Activated CD4-positive, alpha-beta T cell treated with anti-CD3 and anti-CD28 coated beads, Interleukin-10, Interleukin-2, amounts not matched to agents 100 ng/mL and 50 ng/mL, durations not matched to agents 16 hours and 8 hours (primary cell): Measurements from ENCODE around the gene FNDC11.

Source experiments
- DNase-seq: peaks from one replicate; pipeline ENCODE4 v3.0.0-alpha.2; 2020

Gene FNDC11

DNA sequence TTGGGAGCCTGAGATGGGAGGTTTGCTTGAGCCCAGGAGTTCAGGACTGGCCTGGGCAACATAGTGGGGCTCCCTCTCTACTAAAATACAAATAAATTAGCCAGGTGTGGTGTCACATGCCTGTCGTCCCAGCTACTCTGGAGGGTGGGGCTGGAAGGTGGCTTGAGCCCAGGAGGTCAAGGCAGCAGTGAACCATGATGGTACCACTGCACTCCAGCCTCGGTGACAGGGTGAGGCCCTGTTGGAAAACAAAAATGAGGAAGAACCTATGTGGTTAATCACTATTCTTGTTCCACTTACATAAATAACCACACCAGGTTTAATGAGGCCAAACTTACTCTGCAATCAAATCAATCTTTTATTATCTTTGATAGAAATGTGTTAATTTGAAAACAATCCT is 28.0 kb upstream of the FNDC11 start:
- no peak for DNase-seq

DNA sequence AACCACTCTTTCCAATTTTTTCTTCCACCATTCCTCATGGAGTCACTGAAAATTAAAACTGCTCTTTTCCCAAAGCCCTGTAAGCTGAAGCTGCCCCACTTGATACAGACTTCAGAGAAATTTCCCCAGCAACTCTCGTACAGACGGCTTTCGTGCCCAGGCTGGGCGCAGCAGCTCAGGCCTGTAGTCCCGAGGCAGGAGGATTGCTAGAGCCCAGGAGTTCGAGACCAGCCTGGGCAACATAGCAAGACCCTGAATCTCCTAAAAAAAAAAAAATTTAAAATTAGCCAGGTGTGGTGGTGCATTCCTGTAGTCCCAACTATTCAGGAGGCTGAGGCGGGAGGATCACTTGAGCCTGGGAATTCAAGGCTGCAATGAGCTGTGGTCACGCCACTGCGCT is 26.8 kb upstream of the FNDC11 start:
- DNase-seq: no peak

DNA sequence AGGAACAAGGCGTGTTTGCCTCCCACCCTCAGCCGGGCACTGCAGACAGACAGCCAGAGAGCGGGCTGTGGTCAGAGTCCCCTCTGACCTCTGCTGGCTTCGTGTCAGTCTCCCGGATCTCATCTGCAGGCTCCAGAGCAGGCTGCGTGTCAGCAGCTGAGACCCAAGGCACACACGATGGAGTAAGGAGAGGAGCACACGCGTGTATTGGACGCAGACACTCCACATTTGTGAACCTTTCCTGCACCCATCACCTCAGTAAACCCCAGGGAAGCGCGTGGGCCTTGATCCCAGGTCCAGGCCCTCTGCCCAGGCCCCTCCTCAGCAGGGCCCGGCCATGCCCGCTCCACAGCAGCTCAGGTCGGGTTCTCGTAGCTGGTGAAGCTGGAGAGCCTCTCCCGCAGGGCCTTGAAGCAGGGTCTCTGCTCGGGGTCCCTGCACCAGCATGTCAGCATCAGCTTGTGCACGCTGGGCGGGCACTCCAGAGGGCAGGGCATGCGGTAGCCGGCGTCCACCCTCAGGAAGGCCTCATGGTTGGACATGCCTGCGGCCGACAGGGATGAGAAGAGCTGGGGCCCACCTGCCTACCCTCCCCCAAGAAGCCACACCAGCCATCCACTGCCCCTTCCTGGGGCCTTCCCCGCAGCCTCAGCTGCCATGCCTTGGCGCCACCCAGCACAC is 24.6 kb upstream of the FNDC11 start:
- DNase-seq: no peak

DNA sequence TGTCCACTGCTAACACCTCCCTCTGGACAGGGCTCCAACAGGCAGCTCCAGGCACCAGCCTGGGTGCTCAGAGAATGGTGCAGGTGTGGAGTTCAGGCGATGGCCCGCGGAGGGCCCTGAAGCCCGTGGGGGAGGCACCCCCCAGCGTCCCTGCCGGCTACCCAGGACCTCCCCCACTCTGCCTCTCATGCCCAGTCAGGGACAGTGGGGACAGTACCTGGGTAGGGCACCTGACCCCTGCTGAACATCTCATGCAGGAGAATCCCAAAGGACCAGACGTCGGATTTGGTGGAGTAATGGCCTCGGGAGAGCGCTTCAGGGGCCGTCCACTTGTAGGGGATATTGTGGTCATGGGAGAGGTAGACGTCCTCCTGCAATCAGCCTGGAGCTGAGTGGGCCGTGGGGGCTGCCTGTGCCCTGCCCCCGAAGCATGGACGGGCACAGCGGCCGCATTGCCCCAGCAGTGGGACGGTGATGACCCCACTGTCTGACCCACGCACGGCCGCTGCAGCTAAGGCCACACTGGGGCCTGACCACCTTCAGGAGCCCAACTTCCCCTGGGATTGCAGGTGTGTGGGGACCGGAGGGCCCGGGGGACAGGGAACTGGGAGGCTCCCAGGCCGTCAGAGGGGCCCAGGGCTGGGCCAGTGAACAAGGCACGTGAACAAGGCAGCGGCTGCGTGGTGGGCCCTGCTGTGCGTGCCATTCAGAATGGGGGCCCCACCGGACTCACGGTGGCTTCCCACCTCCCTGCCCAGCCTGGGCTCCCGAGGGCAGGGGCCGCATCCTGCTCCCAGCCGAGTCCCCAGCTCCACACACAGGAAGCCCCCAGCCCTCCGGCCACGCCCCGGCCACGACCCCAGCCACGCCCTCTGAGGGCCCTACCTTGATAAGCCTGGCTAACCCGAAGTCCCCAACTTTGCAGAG is 23.8 kb upstream of the FNDC11 start:
- DNase-seq: no peak

DNA sequence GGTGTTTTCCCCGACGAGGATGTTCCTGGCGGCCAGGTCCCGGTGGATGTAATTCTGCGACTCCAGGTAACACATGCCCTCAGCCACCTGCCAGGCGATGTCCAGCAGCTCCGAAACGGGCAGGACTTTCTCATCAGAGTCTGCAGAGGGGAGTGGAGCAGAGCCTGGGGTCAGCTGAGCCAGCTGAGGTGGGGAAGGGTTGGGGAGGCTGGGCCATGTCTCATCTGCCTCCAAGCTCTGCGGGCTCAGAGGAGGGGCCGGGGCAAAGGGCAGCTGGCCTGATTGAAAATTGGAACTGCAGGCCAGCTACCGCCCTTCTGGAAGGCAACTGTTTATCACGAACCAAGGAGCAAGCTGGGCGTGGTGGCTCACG is 23.2 kb upstream of the FNDC11 start:
- no peak for DNase-seq

DNA sequence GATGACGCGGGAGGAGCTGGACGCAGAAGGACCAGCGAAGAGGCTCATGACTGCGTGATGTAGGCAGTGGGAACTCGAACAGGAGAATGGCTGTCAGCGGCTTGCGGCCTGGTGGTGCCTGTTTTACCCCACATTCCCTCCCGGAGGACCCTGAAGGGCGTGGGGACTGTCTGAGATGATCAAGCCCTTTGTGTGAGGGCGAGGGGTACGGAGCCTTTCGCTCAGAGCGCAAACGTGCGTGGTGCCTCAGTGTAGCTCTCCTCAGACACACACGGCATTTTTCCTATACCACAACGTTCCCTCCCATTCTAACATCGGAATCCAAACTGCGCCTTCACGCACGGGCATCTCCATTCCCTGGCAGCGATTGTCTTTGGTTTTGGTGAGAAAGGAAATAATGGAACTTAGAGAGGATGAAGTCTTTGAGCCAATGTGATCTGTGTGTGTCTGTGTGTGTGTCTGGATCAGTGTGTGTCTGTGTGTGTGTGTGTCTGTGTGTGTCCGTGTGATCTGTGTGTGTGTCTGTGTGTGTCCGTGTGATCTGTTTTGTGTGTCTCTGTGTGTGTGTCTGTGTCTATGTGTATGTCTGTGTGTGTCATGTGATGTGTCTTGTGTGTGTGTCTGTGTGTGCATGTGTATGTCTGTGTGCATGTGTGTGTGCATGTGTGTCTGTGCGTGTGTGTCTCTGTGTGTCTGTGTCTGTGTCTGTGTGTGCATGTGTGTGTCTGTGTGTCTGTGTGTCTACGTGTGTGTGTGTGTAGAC is 22.1 kb upstream of the FNDC11 start:
- DNase-seq: no peak

DNA sequence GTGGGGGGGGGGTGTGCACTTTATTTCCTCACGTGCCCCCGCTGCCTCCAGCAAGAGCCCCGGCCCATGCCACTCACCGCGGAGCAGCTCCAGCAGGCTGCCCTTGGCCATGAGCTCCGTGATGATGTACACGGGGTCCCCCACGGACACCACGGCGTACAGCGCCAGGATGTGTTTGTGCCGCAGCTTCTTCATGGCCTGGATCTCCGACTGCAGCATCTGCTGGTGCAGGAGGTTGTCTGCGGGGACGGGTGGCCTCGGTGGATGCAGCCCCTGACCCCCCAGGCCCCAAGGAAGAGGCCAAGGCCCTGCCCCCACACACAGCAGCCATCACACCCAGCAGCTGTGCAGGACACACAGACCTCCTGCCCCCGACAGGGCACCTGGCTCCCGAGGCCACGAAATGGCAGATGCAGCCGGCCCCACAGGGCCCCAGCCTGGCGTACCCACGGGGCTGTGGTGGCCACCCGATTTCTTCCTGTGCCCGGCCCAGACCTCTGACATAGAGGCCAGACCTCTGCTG is 21.4 kb upstream of the FNDC11 start:
- no peak for DNase-seq

DNA sequence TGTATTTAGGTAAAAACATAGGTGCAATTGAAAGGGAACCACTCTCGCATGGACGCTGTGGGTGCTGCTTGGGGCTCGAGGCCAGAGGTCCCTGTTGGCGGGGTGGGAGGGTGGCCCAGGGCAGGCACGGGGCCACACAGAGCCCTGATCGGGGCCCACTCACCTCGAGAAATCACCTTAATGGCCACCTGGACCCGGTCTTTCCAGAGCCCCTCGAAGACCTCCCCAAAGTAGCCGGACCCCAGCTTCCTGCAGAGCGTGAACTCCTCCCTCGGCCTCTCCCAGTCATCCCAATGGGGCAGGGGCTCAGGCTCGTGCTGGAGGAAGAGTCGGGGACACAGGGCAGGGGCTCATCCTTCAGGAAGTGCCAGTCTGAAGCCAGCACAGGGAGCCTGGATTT is 20.6 kb upstream of the FNDC11 start:
- DNase-seq: no peak

DNA sequence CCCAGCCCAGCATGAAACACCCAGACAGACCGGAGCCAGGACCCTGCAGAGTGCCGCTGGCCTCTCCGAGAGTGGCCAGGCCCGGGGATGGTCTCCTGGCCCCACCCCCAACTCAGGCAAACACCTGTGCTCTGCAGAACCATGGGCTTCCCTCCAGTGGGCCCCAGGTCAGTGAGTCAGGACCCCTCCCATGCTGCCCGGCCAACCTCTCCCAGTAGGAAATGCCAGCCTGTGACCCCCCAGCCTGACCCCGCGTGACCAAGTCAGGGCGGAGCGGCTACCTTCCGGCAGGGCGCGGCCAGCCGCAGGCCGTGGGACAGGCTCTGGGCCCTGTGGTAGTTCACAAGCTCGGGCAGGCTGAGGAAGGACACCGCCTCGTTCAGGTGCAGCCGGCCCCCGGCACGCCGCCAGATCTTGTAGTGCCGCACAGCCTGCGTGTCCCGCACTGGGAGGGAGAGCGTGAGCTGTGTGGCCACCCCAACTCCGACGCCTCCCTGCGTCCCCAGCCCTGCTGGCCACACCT is 20.0 kb upstream of the FNDC11 start:
- DNase-seq: no peak

DNA sequence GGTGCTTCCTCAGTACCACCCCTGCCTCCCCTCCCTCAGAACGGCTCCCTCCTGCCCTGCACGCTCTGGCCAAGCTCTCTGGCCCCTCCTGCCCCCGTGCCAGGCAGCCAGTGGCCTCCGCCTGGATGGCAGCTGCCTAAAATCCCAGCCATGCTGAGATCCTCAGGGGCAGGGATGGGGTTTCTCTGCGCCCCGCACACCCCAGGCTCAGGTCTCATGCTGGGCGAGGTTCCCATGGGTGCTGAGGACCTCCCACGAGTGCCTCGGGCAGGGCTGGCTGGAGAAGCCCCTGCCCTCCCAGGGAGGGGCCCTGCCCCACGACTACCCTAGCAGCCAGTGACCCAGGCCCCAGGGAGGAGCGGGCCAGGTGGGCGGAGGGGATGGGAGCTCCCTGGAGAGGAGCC is 19.5 kb upstream of the FNDC11 start:
- no peak for DNase-seq

DNA sequence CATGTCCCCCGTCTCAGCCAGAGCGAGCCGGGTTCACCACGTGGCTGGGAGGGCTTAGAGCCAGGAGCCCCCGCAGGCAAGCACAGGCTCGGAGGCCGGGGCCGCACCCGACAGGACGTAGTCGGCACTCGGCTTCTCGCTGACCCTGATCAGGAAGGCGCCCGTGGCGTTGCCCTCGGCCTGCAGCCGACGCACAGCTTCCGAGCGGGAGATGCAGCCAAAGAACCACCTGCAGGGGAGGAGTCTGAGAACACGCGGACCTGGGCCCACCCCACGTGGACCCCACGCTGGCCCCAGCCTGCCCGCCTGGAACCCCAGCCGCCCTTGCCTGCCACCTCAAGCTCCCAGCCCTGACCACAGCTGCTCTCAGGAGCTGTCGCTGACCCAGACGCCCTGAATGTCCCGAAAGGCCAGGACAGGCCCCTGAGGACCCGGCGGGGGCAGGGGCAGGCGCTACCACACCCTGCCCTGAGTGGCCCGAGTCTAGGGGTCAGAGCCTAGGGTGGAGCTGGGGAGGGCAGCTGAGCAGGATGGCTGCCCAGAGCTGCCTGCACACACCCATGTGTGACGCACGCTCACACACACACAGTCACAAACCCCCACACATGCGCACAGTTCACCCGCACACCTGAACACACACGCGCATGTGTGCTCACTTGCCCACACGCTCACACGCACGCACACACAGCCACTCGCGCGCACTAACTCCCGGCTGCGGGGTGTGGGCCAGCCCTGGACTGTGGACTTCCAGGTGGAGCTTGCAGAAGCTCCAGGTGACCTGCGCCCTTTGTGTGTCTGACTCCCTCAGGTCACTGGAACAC is 18.9 kb upstream of the FNDC11 start:
- no peak for DNase-seq

DNA sequence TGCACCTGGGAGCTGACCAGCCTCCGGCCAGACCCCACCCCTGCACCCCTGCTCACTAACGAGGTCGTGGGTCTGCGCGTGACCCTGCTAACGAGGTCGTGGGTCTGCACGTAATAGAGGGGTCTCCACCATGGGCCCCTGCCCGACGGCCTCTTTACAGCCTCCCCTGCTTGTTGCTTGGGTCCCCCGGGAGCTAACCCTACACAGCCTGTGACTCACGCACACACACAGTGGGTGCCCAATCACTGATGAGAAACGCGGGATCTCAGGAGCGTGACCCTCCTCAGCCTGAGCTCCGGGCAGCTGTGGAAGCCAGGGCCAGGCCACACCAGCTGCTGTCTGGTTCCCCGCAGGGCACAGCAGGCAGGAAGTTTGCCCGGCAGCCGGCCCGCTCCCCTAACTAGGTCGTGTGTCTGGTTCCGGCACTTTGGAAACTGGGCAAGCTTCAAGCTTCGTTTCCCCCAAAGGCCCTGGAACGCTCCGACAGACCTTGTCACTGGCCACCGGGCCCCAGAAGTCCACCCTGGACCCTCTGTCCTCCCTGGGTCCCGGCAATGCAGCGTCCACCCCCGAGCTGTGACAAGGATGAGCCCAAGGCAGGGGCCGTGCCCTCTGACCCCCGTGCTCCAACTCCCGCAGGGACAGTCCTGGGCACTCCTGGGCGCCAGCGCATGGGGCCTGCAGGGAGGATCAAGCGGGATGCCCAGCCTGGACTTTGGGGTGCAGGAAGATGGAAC is 17.6 kb upstream of the FNDC11 start:
- no peak for DNase-seq

DNA sequence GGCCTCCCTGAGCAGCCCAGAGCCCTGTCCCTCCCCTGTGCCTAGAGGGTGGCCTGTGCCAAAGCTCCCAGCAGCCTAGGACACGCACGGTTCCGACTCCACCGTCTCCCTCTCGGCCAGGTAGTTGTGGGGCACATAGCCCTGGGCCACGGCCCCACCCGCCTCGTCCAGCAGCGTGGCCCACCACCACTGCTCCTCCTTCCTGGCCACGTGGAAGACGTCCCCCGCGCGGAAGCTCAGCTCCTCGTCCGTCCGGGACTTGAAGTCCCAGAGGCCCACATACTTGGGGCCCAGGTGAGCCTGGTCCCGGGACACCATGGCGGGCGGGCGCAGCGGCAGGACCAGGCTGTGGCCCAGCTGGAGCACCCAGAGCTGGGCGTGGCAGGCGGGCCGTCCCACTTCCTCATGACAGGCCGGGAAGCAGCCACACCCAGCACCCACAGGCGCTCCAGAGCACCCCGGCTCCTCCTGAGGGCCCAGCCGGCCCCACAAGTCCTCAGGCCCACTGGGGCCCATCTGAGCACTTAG is 16.9 kb upstream of the FNDC11 start, which contains the start of gene PTK6:
Gene PTK6, minus strand, starts transcription at position 380 of the 528 bp plus-strand sequence. Its CDS starts 62 bp downstream, at position 318.
- DNase-seq: peak; percentile 62

DNA sequence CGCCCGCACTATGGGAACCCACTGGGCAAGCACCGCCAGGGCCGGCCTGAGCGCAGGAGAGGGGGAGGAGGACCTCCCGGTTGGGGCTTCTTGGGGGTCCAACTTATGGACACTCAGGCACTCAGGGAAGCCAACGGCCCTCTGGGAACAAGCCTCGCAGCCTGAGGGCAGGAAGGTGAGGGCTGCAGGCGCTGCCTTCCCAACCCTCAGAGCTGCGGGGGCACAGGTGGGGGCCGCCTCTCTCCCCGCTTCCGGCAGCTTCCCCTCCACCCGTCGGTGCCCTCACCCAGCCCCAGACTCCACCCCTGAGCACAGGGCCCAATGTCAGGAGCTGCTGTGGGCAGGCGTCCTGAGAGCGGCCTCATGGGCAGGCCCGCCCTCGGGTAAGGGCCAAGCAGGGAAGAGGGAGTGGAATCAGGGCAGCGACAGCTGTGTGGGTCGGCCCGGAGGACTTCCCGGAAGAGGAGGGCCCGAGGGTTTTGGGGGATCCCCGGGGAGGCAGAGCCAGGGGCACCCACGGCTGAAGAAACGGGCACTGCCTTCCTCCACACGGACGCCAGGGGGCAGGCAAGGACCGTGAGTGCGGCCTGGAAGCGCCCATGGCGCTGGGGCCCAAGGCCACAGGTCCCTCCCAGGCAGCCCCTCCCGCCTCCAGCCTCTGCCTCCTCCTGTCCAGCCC is 16.3 kb upstream of the FNDC11 start:
- DNase-seq: peak; percentile 98

DNA sequence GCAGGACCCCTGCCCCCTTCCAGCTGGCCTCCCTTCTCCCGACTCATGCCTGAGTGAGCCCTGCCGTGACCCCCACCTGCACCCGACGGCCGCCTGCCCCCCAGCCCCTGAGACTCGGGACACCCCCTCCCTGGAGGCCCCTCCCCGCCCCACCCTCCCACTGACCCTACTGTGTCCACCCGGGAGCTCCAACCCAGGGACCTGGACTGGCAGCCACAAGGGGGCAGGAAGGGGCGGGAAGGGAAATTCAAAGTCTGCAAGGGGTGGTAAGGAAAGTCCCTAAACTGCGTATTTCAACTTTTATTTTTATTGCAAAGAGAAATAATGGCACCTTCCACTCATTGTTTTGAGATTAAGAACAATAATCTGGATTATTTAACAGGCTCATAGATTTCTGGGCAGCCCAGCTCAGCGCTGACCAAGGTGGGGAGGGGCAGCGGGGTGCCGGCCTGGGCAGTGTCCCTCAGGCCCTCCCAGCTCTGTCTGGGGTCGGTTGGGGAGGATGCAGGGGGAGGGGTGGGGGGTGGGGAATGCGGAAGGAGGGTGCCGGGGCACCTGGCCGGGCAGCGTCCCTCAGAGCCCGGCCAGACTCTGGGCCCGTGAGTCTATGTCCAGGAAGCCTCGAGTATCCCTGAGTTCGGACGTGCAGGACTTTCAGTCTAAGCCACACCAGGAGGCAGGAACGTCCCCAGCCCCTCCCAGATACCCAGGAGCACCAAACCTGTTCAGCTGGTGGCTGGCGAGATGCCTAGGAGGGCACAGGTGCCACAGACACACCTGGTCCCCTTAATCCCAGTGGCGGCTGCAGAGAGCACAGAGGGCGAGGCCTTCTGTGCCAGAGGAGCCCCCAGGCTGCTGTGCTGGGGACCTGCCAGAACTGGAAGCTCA is 15.5 kb upstream of the FNDC11 start:
- DNase-seq: peak; percentile 31

DNA sequence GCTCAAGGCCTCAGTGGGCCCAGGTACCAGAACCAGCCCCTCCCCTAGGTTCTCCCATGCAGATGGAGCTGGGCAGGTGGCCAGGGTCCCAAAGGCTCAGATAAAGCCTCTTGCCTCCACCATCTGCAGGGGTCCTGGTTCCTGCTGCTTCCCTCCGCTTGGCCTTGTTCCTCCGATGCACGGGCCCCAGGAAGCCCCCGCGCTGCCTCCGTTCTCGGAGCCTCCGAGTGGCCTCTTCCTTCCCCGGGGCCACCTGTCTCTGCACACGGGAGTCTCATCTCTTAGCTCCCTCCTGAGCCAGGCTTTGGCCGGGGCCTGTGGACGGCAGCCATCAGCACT is 14.9 kb upstream of the FNDC11 start:
- no peak for DNase-seq

DNA sequence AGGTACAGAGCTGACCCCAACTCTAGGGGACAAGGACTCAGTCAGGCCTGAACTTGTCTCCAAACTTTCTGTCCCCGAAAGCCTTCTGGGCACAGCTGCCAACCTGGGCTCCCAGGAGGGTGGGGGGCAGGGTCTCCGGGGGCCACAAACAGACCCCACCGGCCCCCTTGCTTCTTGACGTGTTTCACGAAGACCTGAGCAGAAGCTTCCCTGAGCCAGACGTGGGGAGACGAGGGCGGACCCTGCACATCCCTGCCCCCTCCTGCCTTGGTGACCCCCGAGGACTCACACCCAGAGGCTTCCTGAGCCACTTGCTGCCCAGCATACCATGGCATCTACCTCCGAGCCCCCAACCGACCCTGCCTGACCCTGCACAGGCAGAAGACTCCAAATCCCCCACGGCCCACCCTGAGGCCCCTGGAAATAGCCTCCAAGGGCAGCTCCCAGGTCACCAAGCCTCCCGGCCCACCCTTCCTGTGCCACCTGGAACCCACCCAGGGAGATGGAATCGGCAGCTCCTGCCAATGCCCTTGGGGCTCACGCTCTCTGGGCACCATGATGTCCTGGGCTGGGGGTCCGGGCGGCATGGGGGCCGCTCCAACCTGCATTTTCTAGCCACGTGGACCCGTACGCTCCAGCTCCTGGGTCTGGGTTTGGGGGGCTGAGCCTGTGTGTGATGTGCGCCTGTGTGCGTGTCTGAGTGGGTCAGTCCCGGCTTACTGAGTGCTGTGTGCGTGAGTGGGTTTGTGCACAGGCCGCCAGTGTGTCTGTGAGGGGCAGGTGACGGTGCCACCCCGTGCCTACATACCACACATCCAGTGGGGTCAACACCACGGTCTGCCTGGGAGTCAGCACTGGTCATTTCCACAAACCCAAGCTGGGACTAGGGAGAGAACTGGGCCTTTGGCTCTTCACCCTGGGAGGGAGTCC is 14.3 kb upstream of the FNDC11 start:
- DNase-seq: no peak

DNA sequence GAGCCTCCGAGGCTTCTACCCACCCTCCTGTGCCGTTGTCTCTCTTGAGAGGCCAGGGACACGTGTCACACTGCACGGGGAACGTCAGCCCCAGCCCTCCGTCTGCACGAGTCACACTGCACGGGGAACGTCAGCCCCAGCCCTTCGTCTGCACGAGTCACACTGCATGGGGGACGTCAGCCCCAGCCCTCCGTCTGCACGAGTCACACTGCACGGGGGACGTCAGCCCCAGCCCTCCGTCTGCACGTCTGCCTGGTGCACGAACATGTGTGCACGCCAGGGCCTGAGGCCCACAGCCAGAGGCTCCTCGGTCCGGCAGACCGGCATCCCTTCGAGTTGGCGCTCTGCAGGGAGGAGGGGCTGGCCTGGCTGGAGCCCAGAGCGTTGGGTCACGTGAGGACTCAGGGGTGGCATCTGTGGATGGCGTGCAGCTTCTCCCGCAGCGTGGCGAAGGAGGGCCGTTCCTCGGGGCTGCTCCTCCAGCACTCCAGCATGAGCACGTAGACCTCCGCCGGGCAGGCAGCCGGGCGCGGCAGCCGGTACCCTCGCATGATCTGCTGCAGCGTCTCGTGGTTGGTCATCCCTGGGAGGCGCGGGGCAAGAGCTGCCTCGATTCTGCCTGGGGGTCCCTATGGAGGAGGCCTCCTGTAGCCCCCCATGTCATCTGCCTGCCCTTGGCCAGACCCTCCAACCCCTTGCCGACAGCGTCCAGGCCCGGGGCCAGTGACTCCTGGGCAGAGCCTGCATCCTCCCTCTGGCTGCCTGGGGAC is 13.4 kb upstream of the FNDC11 start:
- no peak for DNase-seq
